RWPE1 (cell line): Measurements from ENCODE around the gene PLCB4.

Experiments used
- CTCF ChIA-PET: fragments of 350-600 bp; sonication (Branson Sonifier 250); formaldehyde crosslinking; extraction: SDS; loops from one replicate; lab custom pipeline; 2021; lab: Yijun Ruan, JAX
- POLR2A ChIA-PET: fragments of 400-600 bp; formaldehyde crosslinking; extraction: SDS; loops from one replicate; lab custom pipeline; 2020; ENCODE audit warnings: antibody characterized with exemption; ENCODE audit not compliant: low non-redundant PET; lab: Yijun Ruan, JAX
- DNase-seq: peaks from one replicate; pipeline ENCODE4 v3.0.0; 2012; ENCODE audit warnings: low spot score
- H3K27ac ChIP-seq: fragments of 450-650 bp; 2 replicates; pipeline ENCODE4 v1.5.1; 2017
- CTCF ChIP-seq: fragments of 450-650 bp; conservative IDR thresholded peaks from 2 replicates; pipeline ENCODE4 v1.5.1; 2017; ENCODE audit warnings: low read depth, mild to moderate bottlenecking

PLCB4 gene

GRCh38 chr20:9025011-9025410, 43.9 kb upstream of the PLCB4 start:
- no peak for TF ChIP-seq CTCF
- ChIA-PET POLR2A (no interaction called here), CTCF (interaction anchor here (0.6 kb wide), 2 partner anchors 188 to 998 kb away, joined by 5 to 6 read pairs; no protein-coding TSS in a partner anchor)
- no peak for DNase-seq
- no peak overlapping the region for H3K27ac ChIP-seq

- no peak overlapping the region for H3K27ac ChIP-seq
- ChIA-PET CTCF (interaction anchor here (0.6 to 0.7 kb wide), 2 partner anchors 17 to 187 kb away, joined by 3 to 5 read pairs; no protein-coding TSS in a partner anchor), POLR2A (no interaction called here)
- DNase-seq = peak; percentile 31
- TF ChIP-seq CTCF = no peak
Observed at GRCh38 chr20:9025643-9026042, 43.2 kb upstream of the PLCB4 start.

GRCh38 chr20:9027626-9028025, 41.3 kb upstream of the PLCB4 start:
- POLR2A ChIA-PET = no interaction called here
- CTCF ChIA-PET = no interaction called here
- no peak for DNase-seq
- TF ChIP-seq CTCF = no peak
- no peak overlapping the region for H3K27ac ChIP-seq

- ChIA-PET CTCF (no interaction called here), POLR2A (no interaction called here)
- H3K27ac ChIP-seq = no peak overlapping the region
- TF ChIP-seq CTCF = no peak
- no peak for DNase-seq
Observed at GRCh38 chr20:9028419-9028818, 40.5 kb upstream of the PLCB4 start.

- POLR2A ChIA-PET = no interaction called here
- CTCF ChIA-PET = no interaction called here
- DNase-seq = no peak
- TF ChIP-seq CTCF = no peak
- H3K27ac ChIP-seq = no peak overlapping the region
Observed at GRCh38 chr20:9031991-9032390, 36.9 kb upstream of the PLCB4 start.

- CTCF ChIA-PET = no interaction called here
- no peak for DNase-seq
- H3K27ac ChIP-seq = no peak overlapping the region
- POLR2A ChIA-PET = no interaction called here
- TF ChIP-seq CTCF = no peak
Observed at GRCh38 chr20:9032758-9033157, 36.1 kb upstream of the PLCB4 start.

GRCh38 chr20:9035126-9035525, 33.8 kb upstream of the PLCB4 start:
- no peak overlapping the region for H3K27ac ChIP-seq
- POLR2A ChIA-PET = no interaction called here
- no peak for TF ChIP-seq CTCF
- no peak for DNase-seq
- CTCF ChIA-PET = no interaction called here
